22Rv1 (cell line): ENCODE results near the gene HCFC2.

Experiments
- H3K27ac ChIP-seq: fragments of 450-650 bp; 2 replicates; pipeline ENCODE4 v1.5.1; 2017
- CTCF ChIP-seq: fragments of 450-650 bp; IDR thresholded peaks from 2 replicates; pipeline ENCODE4 v1.5.1; 2017; ENCODE audit warnings: mild to moderate bottlenecking
- ZFX ChIP-seq: fragments of 450-650 bp; IDR thresholded peaks from 2 replicates; pipeline ENCODE4 v1.6.1; 2017; ENCODE audit warnings: antibody characterized with exemption, borderline replicate concordance

HCFC2 gene

GRCh38 chr12:104143002-104143401, 78.7 kb downstream of the HCFC2 start:
- no peak for TF ChIP-seq CTCF
- TF ChIP-seq ZFX, result no peak
- H3K27ac ChIP-seq, result no peak overlapping the region

GRCh38 chr12:104143918-104144317, 79.6 kb downstream of the HCFC2 start:
- TF ChIP-seq CTCF (no peak), ZFX (no peak)

GRCh38 chr12:104147346-104147745, 83.0 kb downstream of the HCFC2 start:
- TF ChIP-seq ZFX, result no peak
- TF ChIP-seq CTCF, result no peak
- H3K27ac ChIP-seq, result no peak overlapping the region

More at GRCh38 chr12:104143918-104144317, 79.6 kb downstream of the HCFC2 start:
- no peak overlapping the region for H3K27ac ChIP-seq

GRCh38 chr12:104150416-104150815, 86.1 kb downstream of the HCFC2 start:
- no peak overlapping the region for H3K27ac ChIP-seq
- TF ChIP-seq ZFX, result no peak
- TF ChIP-seq CTCF, result no peak

GRCh38 chr12:104152685-104153241, 88.4 kb downstream of the HCFC2 start:
- TF ChIP-seq CTCF (no peak), ZFX (no peak)
- H3K27ac ChIP-seq, result no peak overlapping the region

GRCh38 chr12:104154286-104154685, 90.0 kb downstream of the HCFC2 start:
- TF ChIP-seq CTCF, result no peak
- TF ChIP-seq ZFX, result no peak
- H3K27ac ChIP-seq, result no peak overlapping the region

- no peak overlapping the region for H3K27ac ChIP-seq
- no peak for TF ChIP-seq ZFX
- TF ChIP-seq CTCF, result no peak
Measured at GRCh38 chr12:104154806-104155205, 90.5 kb downstream of the HCFC2 start.
